Measurements from ENCODE around the gene FANCD2.
"Not testable (repeated sequence)": the region's sequence is repeated elsewhere in the genome, so short reads cannot be mapped to it uniquely, and the experiment has no call there.

Gene FANCD2

DNA sequence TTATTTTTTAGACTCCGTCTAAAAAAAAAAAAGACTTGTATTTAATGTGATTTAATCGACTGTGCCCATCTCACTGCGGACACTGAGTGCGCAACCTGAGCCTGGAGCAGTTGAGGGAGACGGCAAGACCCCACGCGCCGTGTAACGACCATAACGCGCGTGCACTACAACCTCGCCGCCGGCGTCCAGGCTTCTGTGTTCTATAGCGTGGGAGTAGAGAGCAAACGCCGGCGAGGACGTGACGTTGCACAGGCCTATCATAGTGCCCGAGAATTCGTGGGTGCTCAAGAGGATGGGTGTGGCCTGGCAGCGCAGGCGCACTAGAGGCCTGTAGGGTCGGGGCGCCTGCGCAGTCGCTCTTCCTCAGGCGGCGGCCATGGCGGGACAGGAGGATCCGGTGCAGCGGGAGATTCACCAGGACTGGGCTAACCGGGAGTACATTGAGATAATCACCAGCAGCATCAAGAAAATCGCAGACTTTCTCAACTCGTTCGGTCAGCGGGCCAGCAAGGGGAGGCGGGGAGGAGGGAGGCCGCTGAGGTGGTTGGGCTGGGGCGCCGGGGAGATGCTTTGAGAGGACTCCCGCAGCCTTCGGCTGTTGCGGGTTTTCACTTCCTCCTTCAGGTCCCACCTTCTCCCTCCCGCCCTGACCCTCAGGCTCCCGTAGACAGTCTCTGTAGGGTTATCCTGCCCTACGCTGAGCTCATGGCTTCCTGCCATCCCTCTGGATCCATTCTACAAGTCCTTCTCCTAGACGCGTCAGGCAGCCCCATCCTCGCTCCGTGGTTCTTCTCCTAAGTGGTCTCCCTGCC is 89.3 kb downstream of the FANCD2 start, which contains the start of gene BRK1:
Gene BRK1, plus strand, starts transcription at position 350 of the 812 bp plus-strand sequence. Its CDS starts 27 bp downstream, at position 377.
- DNase-seq, result peak; percentile 54

DNA sequence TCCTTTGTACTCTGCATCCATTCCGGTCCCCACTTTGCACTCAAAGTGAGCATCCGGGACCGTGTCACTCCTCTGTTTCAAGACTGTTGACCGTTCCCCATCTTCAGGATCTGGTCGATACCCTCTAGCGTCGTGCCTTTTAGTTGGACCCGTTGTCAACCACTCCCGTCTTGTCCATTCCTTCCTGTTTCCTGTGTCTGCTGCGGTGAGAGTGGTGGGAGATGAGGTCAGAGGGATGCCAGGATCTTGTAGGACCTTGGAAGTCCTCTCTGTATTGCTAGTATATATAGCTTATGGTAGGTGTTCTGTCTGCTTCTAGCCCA is 89.9 kb downstream of the FANCD2 start:
- DNase-seq, result no peak

DNA sequence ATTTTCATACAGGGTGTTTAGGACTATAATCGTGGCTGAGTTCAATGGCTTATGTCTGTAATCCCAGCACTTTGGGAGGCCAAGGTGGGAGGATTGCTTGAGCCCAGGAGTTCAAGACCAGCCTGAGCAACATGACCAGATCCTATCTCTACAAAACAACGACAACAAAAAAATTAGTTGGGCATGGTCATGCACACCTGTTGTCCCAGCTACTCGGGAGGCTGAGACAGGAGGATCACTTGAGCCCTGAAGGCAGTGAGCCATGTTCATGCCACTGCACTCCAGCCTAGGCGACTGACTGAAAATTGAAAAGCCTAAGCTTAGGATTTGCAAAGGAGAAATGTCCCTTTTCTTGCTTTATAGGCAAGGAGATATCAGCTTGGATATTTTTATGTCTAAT is 90.7 kb downstream of the FANCD2 start:
- no peak for DNase-seq

DNA sequence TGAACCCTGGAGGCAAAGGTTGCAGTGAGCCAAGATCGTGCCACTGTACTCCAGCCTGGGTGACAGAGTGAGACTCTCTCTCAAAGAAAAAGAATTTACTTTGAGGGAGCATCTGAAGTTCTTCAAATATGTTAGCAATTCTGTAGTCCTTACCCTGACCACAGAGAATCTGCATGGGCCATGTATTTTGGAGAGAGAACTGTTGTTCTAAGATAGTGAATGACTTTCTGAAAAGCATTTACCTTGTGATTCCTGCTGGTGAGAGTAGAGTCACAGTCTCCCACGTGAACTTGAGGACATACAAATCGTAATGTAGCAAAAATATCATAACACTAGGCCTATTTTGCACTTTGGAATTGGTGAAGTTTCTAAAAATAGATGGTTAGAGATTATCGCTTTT is 93.1 kb downstream of the FANCD2 start:
- DNase-seq, result no peak

DNA sequence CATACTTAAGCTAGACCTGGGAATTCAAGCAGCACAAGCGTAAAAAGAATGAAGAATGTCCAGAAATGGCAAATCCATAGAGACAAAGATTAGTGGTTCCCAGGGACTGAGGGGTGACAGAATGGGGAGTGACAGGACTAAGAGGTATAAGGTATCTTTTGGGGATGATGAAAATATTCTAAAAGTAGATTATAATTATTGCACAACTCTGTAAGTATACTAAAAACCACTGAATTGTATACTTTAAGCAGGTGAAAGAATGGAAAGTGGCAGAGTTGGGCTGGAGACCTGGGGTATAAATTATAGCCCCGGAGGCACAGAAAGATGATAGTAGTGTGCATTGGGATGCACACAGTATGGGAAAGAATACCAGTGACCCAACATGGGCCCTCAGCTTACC is 94.8 kb downstream of the FANCD2 start:
- no peak for DNase-seq

DNA sequence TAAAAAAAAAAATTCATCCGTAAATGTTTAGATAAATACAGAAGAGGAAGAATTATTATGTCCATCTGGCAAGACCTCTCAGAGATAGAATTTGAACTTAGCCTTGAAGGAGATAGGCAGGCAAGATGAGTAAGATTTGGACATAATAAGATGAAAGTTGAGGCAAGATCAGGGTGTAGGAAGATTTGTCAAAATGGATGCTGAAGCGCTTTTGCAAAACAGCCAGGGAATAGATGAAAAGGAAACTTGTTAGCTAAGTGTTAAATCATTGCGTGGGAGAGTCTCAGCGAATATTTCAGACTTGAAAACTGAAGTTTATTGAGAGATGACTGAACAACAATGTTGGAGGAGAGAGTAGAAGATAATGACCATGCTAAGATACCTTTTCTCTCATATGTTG is 96.5 kb downstream of the FANCD2 start:
- no peak for DNase-seq

DNA sequence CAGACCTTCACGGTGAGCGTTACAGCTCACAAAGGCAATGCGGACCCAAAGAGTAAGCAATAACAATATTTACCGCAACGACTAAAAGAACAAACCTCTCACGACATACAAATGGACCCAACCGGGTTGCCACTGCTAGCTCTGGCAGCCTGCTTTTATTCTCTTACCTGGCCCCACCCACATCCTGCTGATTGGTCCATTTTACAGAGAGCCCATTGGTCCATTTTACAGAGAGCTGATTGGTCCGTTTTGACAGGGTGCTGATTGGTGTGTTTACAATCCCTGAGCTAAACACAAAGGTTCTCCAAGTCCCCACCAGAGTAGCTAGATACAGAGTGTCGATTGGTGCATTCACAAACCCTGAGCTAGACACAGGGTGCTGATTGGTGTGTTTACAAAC is 109.6 kb downstream of the FANCD2 start:
- DNase-seq, result not testable (repeated sequence)

DNA sequence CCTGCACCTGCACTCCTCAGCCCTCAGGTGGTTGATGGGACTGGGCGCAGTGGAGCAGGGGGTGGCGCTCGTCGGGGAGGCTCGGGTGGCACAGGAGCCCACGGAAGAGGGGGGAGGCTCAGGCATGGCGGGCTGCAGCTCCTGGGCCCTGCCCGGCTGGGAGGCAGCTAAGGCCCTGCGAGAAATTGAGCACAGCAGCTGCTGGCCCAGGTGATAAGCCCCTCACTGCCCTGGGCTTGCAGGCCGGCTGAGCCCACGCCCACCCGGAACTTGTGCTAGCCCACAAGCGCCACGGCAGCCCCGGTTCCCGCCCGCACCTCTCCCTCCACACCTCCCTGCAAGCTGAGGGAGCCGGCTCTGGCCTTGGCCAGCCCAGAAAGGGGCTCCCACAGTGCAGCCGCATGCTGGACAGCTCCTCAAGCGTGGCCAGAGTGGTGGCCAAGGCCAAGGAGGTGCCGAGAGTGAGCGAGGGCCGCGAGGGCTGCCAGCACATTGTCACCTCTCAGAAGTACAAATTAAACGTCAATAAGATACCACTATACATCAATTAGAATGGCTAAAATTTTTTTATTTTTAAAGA is 110.3 kb downstream of the FANCD2 start:
- no peak for DNase-seq

DNA sequence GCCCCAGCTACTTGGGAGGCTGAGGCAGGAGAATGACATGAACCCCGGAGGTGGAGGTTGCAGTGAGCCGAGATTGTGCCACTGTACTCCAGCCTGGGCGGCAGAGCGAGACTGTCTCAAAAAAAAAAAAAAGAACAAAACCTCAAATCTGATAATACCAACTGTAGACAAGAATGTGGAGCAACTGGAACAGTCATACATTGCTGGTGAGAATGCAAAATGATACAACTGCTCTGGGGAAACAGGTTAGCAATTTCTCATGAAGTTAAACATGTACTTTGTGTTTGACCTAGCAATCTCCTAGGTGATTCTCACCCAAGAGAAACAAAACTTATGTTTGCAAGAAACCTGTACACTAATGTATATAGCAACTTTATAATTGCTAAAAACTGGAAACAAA is 110.9 kb downstream of the FANCD2 start:
- no peak for DNase-seq

DNA sequence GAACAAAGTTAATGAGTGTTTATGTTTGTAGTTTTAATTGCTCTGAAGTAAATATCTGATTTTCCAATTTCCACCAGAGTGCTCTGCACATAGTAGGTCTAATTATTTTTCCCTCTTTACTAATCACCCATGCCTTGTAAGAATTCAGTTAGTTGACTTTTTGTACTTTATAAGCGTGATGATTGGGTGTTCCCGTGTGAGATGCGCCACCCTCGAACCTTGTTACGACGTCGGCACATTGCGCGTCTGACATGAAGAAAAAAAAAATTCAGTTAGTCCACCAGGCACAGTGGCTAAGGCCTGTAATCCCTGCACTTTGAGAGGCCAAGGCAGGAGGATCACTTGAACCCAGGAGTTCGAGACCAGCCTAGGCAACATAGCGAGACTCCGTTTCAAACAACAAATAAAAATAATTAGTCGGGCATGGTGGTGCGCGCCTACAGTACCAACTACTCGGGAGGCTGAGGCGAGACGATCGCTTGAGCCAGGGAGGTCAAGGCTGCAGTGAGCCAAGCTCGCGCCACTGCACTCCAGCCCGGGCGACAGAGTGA is 114.8 kb downstream of the FANCD2 start:
- no peak for DNase-seq

DNA sequence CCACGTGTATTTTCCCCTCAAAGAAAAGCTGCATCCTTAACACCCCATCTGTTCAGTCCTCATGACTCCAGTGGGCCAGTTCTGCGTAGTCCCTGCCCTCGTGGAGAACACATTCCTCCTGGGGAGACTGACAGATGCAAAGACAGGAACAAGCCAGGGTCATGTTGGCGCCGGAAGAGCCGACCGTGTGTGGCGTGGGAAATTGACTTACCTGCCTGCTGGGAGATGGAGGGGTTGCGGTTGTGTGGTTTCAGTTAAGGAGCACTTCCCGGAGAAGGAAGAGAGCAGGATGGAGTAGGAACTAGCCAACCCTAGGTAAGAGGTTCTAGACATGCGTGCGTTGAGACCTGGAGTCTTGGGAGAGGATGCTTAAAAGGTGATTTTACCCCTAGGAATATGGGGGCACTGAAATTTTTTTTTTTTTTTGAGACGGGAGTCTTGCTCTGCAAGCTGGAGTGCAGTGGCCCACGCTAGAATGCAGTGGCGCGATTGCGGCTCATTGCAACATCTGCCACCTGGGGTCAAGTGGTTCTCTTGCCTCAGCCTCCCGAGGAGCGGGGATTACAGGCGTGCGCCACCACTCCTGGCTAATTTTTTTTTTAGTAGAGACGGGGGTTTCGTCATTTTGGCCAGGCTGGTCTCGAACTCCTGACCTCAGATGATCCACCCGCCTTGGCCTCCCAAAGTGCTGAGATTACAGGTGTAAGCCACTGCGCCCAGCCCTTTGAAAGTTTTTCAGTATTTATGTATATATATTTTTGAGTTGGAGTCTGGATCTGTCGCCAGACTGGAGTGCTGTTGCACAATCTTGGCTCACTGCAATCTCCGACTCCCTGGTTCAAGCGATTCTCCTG is 116.7 kb downstream of the FANCD2 start:
- no peak for DNase-seq

DNA sequence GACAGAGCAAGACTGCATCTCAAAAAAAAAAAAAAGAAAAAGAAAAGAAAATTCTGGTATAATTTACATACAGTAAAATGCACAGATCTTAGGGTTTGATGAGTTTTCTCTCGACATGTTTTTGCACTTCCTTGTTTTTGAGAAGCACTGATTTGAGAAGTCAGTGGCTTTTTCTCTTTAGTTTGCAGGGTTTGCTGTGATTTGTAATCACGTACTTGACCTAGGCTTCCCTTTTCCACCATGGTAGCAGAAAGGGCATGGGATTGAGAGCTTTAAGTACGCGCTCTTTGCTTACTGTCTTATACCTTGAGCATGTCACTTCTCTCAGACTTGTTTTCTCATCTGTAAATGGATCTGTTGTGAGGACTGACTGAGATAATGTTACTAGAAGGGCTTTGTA is 119.4 kb downstream of the FANCD2 start:
- DNase-seq, result no peak

DNA sequence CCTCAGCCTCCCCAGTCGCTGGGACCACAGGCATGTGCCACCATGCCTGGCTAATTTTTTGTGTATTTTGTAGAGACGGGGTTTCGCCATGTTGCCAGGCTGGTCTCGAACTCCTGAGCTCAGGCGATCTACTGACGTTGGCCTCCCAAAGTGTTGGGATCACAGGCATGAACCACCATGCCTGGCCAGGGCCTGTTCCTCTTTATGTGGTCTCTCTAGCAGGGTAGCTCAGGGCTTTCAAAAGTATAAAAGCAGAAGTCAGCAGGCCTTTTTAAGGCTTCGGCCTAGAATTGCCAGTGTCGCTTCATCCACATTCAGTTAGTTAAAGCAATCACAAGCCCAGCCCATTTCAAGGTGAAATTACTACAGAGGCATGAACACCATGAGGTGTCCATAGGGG is 123.0 kb downstream of the FANCD2 start:
- no peak for DNase-seq

DNA sequence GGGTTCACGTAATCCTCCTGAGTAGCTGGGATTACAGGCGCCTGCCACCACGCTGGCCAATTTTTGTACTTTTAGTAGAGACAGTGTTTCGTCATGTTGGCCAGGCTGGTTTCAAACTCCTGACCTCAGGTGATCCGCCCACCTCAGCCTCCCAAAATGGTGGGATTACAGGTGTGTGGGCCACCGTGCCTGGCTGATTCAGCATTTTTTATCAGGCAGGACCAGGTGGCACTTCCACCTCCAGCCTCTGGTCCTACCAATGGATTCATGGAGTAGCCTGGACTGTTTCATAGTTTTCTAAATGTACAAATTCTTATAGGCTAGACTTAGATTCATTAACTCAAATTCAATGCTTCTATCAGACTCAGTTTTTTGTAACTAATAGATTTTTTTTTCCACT is 124.8 kb downstream of the FANCD2 start:
- no peak for DNase-seq
